AG09309 (cell line): Measurements from ENCODE around the gene SEMA5A.

Experiments
- DNase-seq: peaks from one replicate; pipeline ENCODE4 v3.0.0-alpha.2; 2010; ENCODE audit warnings: low read depth
- H3K4me3 ChIP-seq: 2 replicates; pipeline ENCODE4 v1.5.1; 2011; ENCODE audit warnings: mild to moderate bottlenecking, low read depth, low read length, moderate library complexity; ENCODE audit not compliant: control insufficient read depth
- CTCF ChIP-seq: IDR thresholded peaks from 2 replicates; pipeline ENCODE4 v1.5.1; 2011; ENCODE audit warnings: mild to moderate bottlenecking, low read depth, low read length, inconsistent platforms; ENCODE audit not compliant: insufficient read depth, control insufficient read depth; ENCODE audit errors: missing control alignments

SEMA5A gene

GRCh38 chr5:9188131-9188530 lies 357.7 kb downstream of the SEMA5A start:
- H3K4me3 ChIP-seq = no peak overlapping the region
- peak; percentile 75 for DNase-seq
- TF ChIP-seq CTCF = no peak

DNA sequence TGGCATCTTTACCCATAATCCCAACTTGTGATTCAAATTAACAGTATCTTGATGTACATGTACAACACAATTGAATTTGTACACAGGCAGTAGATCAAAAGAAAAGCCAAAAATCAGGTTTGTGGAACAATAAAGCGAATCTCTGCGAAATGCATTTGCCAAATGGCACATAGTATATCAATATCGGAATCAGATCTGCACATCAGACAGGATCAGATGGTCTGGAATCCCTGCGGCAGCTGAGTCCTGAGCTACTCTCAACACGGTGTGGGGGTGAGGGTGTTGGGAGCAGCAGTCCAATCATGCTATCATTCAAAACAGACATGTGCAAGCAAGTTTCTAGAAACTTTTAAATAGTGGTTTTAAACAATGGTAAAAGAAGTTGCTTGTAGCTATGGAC lies 358.3 kb downstream of the SEMA5A start:
- no peak overlapping the region for H3K4me3 ChIP-seq
- TF ChIP-seq CTCF = no peak
- DNase-seq = no peak

- no peak overlapping the region for H3K4me3 ChIP-seq
- no peak for DNase-seq
- no peak for TF ChIP-seq CTCF
Observed at GRCh38 chr5:9186069-9186468, 359.8 kb downstream of the SEMA5A start.

GRCh38 chr5:9183992-9184391 lies 361.9 kb downstream of the SEMA5A start:
- DNase-seq = no peak
- no peak for TF ChIP-seq CTCF
- H3K4me3 ChIP-seq = no peak overlapping the region

DNA sequence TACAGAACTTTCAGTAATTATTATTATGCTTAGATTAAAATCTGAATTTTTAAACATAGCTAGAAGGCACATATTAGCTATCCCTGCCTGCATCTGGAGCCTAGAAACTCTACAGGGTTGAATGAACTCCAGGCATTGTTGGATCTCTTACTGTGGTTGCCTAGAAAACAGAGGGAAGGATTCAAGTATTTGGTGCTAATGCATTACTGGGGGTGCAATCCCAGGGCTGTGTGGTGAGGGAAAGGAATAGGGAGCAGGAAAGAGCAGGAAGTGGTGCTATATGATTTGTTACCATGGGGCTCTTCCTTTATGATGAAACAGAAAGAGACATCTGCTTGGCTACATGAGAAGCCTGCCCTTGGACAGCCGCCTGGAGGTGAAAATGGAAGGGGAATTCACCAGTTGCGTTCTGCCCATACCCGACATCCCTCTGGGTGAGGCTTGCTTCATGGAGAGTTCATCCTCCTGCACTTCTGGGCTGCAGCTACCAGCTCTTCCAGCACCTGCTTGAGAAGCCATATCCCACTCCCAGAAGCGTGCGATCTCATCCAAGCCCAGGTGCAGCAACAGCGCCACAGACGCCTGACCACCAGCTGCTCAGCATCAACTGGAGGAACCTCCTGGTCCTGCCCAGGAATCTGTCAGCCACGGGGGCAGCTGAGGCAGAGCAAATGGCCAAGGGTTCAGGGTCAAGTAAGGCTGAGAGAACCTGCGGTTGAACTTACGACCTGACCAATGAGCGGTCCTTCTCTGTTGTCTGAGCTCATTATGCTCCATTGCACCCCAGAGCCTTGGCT lies 362.8 kb downstream of the SEMA5A start:
- no peak for TF ChIP-seq CTCF

DNA sequence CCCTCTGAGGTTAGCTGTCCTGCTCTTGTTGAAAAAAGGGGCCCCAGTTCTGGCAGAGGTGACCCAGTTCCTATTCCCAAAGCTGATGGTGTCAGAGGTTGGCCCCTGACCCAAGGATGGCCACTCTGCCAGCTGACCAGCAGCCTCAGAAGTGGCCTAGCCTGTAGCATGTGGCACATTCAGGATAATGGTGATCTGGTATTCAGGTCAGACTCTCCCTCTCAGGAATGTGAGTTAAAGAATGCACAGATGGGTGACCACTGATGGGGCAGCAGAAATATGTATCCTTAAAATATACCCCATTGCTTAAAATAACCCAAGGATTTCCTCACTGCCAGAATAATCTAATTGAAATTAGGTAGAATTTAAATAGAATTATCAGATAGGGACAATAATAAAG lies 369.2 kb downstream of the SEMA5A start:
- no peak overlapping the region for H3K4me3 ChIP-seq
- DNase-seq = no peak
- no peak for TF ChIP-seq CTCF

More for the DNA sequence above, 362.8 kb downstream of the SEMA5A start:
- H3K4me3 ChIP-seq = no peak overlapping the region
- DNase-seq = no peak
